ENCODE results near the gene NPHP3. TPM values are rescaled to one million over a fixed set of nuclear protein-coding genes. Genes with fewer than 3 reads are reported as not detected.

NPHP3 gene
- total and polyA plus RNA-seq, 4 donors: 5.9 to 67.1 (median 16.5) TPM

DNA sequence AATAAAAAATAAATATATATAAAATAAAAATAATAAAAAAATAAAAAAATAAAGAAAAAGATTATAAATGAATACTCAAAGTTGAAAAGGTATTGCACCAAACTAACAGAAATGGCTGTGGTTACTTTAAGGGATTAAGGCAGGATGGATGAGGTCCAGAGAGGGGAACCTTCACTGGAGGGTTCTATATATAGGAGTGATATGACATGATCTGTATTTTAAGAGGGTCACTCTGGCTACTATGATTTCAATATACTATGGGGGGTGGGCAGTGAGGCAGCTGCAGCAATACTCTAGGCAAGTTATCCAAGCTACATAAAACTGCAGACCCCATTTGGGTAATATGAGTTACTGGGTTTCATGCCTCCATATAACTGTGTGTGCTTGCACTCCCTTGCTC is 87.2 kb downstream of the NPHP3 start:
- no peak overlapping the region for H3K27ac ChIP-seq (ENCODE audit: low read depth in 1 of 2, low read length in 1 of 2)
- no peaks in the 10 kb centered on the region for H3K9me3 ChIP-seq (ENCODE audit: control insufficient read depth in 4 of 4, insufficient read depth in 3 of 4, low read length in 3 of 4)
- DNase-seq: no peak
- no peak for ATAC-seq (ENCODE audit: insufficient read depth, low FRiP score)
- no peak overlapping the region for H3K4me3 ChIP-seq
- H3K36me3 ChIP-seq (ENCODE audit: control insufficient read depth in 4 of 4, insufficient read depth in 4 of 4, low read length in 4 of 4): peaks cover 2 to 15% (median 7%) of the 10 kb centered on the region in 4 donors
- H3K27me3 ChIP-seq (ENCODE audit: control insufficient read depth in 3 of 3, insufficient read depth in 3 of 3, low read length in 2 of 3): no peaks in the 10 kb centered on the region
- H3K9ac ChIP-seq (ENCODE audit: insufficient read depth in 1 of 2, low read length in 2 of 2): no peak overlapping the region
- TF ChIP-seq, protein P1, sequence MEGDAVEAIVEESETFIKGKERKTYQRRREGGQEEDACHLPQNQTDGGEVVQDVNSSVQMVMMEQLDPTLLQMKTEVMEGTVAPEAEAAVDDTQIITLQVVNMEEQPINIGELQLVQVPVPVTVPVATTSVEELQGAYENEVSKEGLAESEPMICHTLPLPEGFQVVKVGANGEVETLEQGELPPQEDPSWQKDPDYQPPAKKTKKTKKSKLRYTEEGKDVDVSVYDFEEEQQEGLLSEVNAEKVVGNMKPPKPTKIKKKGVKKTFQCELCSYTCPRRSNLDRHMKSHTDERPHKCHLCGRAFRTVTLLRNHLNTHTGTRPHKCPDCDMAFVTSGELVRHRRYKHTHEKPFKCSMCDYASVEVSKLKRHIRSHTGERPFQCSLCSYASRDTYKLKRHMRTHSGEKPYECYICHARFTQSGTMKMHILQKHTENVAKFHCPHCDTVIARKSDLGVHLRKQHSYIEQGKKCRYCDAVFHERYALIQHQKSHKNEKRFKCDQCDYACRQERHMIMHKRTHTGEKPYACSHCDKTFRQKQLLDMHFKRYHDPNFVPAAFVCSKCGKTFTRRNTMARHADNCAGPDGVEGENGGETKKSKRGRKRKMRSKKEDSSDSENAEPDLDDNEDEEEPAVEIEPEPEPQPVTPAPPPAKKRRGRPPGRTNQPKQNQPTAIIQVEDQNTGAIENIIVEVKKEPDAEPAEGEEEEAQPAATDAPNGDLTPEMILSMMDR (IDR thresholded peaks at IDR 0.05; ENCODE audit: control extremely low read depth, extremely low read depth): no peak
- peaks cover 0 to 3% (median 0%) of the 10 kb centered on the region in 5 donors for H3K4me1 ChIP-seq (ENCODE audit: control insufficient read depth in 5 of 5, insufficient read depth in 5 of 5, low read length in 5 of 5)

Other genes with a start within 250 kb of the NPHP3 start
- gene ACKR4, start 125.1 kb downstream of the NPHP3 start, total RNA-seq: 1 to 10 TPM; 2.0 to 2.7 TPM
- 1 to 10 TPM; 5.2 to 5.8 TPM for gene ACKR4, start 125.1 kb downstream of the NPHP3 start, polyA plus RNA-seq
- 10 to 100 TPM; 18.4 to 34.2 TPM for gene ACAD11, start 62.6 kb downstream of the NPHP3 start, total RNA-seq
- gene ACAD11, start 62.6 kb downstream of the NPHP3 start, polyA plus RNA-seq: 10 to 100 TPM in 1 of 2 donors, 1 to 10 TPM in 1; 6.3 to 13.6 TPM
- 10 to 100 TPM; 35.3 to 68.2 TPM for gene UBA5, start 62.1 kb downstream of the NPHP3 start, total RNA-seq
- 10 to 100 TPM; 22.6 to 32.4 TPM for gene UBA5, start 62.1 kb downstream of the NPHP3 start, polyA plus RNA-seq

Data from lung (tissue), 12 donors.